Lower leg skin (tissue), 3 donors: Measurements from ENCODE around the gene OR13C3.

Experiments
- CTCF ChIP-seq, 3 donors: fragments of 450-650 bp; IDR thresholded peaks; one replicate each; pipeline ENCODE4 v1.5.1; 2016; ENCODE audit warnings: antibody characterized with exemption in 3 of 3, mild to moderate bottlenecking in 3 of 3, moderate library complexity in 2 of 3
- POLR2A ChIP-seq, 2 donors: fragments of 450-650 bp; IDR thresholded peaks; one replicate each; pipeline ENCODE4 v1.6.1; 2016 to 2017; ENCODE audit warnings: antibody characterized with exemption in 2 of 2, mild to moderate bottlenecking in 1 of 2, moderate library complexity in 1 of 2

GRCh38 chr9:104553261-104553660 is 16.6 kb upstream of the OR13C3 start:
- TF ChIP-seq CTCF (IDR thresholded peaks at IDR 0.05) = no peak
- no peak for TF ChIP-seq POLR2A (IDR thresholded peaks at IDR 0.05)
